Measurements from ENCODE around the gene ADAMTS2. TPM values are rescaled to one million over a fixed set of nuclear protein-coding genes. Genes with fewer than 3 reads are reported as not detected.

ADAMTS2 gene
- total and polyA plus RNA-seq, 2 donors (not counting 3 experiments of a cell fraction or from before 2014, with no cell fraction given) = not detected

GRCh38 chr5:179199246-179199645 is 146.0 kb downstream of the ADAMTS2 start:
- Histone ChIP-seq H3K9ac (replicated peaks; ENCODE audit: extremely low read depth, insufficient read depth, low read length) (no peak overlapping the region), H3K4me3 (replicated peaks in 1 of 3; ENCODE audit: insufficient read depth in 1 of 3, low read depth in 1 of 3, low read length in 3 of 3) (no peak overlapping the region), H2AFZ (ENCODE audit: low read depth, low read length) (no peak overlapping the region), H3K9me3 (replicated peaks; ENCODE audit: control insufficient read depth, insufficient read depth, low read length) (peaks cover 1% of the 10 kb centered on the region), H3K36me3 (ENCODE audit: control insufficient read depth in 2 of 2, extremely low read depth in 1 of 2, insufficient read depth in 2 of 2, low read length in 2 of 2) (no peaks in the 10 kb centered on the region), H3K27ac (ENCODE audit: insufficient read depth, low read depth, low read length) (no peak overlapping the region), H3K9me1 (replicated peaks; ENCODE audit: control insufficient read depth, extremely low read depth, insufficient read depth, low read length) (no peaks in the 10 kb centered on the region), H3K4me2 (ENCODE audit: insufficient read depth, low read length) (no peak overlapping the region), H3K79me2 (ENCODE audit: control insufficient read depth, insufficient read depth, low read length) (no peaks in the 10 kb centered on the region), H3K4me1 (ENCODE audit: control insufficient read depth, extremely low read depth, insufficient read depth, low read length) (no peaks in the 10 kb centered on the region), H3K27me3 (ENCODE audit: control insufficient read depth in 2 of 2, insufficient read depth in 2 of 2, low read length in 2 of 2) (no peaks in the 10 kb centered on the region), H4K20me1 (replicated peaks; ENCODE audit: control insufficient read depth, extremely low read depth, insufficient read depth, low read length) (no peaks in the 10 kb centered on the region)
- no TSS peak for BruUV-seq (replicated peaks)
- intact Hi-C loops (cut with micrococcal nuclease) = no loop called here
- DNase-seq (ENCODE audit: low read depth, low spot score) (no peak), FAIRE-seq (no peak)
- ChIA-PET POLR2A (no interaction called here), CTCF (no interaction called here)
- TF ChIP-seq EZH2 (IDR thresholded peaks at IDR 0.05; ENCODE audit: borderline replicate concordance, low read depth, low read length, severe bottlenecking) (no peak), JUN (IDR thresholded peaks at IDR 0.05; ENCODE audit: borderline replicate concordance, insufficient read depth, insufficient read length, low read depth) (no peak), POLR2AphosphoS5 (IDR thresholded peaks at IDR 0.05; ENCODE audit: insufficient read depth, low read depth, low read length) (no peak), POLR2A (IDR thresholded peaks at IDR 0.05; ENCODE audit: low read depth, low read length) (no peak), MYC (IDR thresholded peaks at IDR 0.05; ENCODE audit: low read depth, low read length) (no peak), FOS (IDR thresholded peaks at IDR 0.05; ENCODE audit: borderline replicate concordance, insufficient read depth, low read length) (no peak), GATA2 (IDR thresholded peaks at IDR 0.05; ENCODE audit: insufficient read depth, insufficient read length, low read depth, low read length) (no peak)
- TF ChIP-seq, protein P1, sequence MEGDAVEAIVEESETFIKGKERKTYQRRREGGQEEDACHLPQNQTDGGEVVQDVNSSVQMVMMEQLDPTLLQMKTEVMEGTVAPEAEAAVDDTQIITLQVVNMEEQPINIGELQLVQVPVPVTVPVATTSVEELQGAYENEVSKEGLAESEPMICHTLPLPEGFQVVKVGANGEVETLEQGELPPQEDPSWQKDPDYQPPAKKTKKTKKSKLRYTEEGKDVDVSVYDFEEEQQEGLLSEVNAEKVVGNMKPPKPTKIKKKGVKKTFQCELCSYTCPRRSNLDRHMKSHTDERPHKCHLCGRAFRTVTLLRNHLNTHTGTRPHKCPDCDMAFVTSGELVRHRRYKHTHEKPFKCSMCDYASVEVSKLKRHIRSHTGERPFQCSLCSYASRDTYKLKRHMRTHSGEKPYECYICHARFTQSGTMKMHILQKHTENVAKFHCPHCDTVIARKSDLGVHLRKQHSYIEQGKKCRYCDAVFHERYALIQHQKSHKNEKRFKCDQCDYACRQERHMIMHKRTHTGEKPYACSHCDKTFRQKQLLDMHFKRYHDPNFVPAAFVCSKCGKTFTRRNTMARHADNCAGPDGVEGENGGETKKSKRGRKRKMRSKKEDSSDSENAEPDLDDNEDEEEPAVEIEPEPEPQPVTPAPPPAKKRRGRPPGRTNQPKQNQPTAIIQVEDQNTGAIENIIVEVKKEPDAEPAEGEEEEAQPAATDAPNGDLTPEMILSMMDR (IDR thresholded peaks at IDR 0.05; ENCODE audit: extremely low read depth in 1 of 2, insufficient read depth in 1 of 2, low read depth in 1 of 2, low read length in 2 of 2) = no peak
- TF ChIP-seq, protein P2, sequence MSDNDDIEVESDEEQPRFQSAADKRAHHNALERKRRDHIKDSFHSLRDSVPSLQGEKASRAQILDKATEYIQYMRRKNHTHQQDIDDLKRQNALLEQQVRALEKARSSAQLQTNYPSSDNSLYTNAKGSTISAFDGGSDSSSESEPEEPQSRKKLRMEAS (IDR thresholded peaks at IDR 0.05; ENCODE audit: insufficient read depth, insufficient read length) = no peak
- dilution Hi-C loops (cut with MboI; ENCODE audit: extremely low pct_ligation_motif_present, low sequenced_read_pairs) = no loop called here
